Vagina (tissue), 2 donors: Measurements from ENCODE around the gene TGFBR3. TPM values are rescaled to one million over a fixed set of nuclear protein-coding genes. Genes with fewer than 3 reads are reported as not detected.
A peak's percentile ranks its signal among the peaks of the same experiment; 100 is the strongest.

Experiments used
- DNase-seq, 2 donors: peaks; one replicate each; pipeline ENCODE4 v3.0.0-alpha.2; 2017; ENCODE audit errors: extremely low spot score in 2 of 2
- H3K27ac ChIP-seq: fragments of 200-600 bp; sonication (generic); one replicate; pipeline ENCODE4 v1.5.1; 2019
- H3K27me3 ChIP-seq: fragments of 200-600 bp; sonication (generic); one replicate; pipeline ENCODE4 v1.5.1; 2019
- H3K36me3 ChIP-seq, 2 donors: fragments of 200-600 bp; sonication (generic); one replicate each; pipeline ENCODE4 v1.5.1; 2017 to 2019
- H3K4me1 ChIP-seq: fragments of 200-600 bp; sonication (generic); one replicate; pipeline ENCODE4 v1.5.1; 2019
- H3K4me3 ChIP-seq, 2 donors: fragments of 200-600 bp; sonication (generic); 1 replicate in 1 of 2; 2 replicates in 1 of 2; pipeline ENCODE4 v1.5.1; 2016 to 2019
- H3K9me3 ChIP-seq: fragments of 200-600 bp; sonication (generic); one replicate; pipeline ENCODE4 v1.5.1; 2019
- CTCF ChIP-seq, 3 experiments: fragments of 450-650 bp in 2 of 3; fragments of 200-600 bp in 1 of 3; sonication (generic) in 1 of 3; IDR thresholded peaks; one replicate each; pipeline ENCODE4 v1.5.1; 2017 to 2019; ENCODE audit warnings: antibody characterized with exemption in 3 of 3, mild to moderate bottlenecking in 2 of 3, moderate library complexity in 2 of 3
- POLR2A ChIP-seq, 2 donors: fragments of 450-650 bp; IDR thresholded peaks; one replicate each; pipeline ENCODE4 v1.6.1; 2017; ENCODE audit warnings: antibody characterized with exemption in 2 of 2, mild to moderate bottlenecking in 2 of 2, moderate library complexity in 2 of 2
- POLR2AphosphoS5 ChIP-seq, 2 donors: sonication (generic); formaldehyde crosslinking; IDR thresholded peaks; one replicate each; pipeline ENCODE4 v1.9.0; 2017; ENCODE audit warnings: antibody characterized with exemption in 2 of 2, mild to moderate bottlenecking in 2 of 2, low read depth in 1 of 2; ENCODE audit not compliant: insufficient read depth in 1 of 2
- intact Hi-C: fragments of 100-400 bp; cut with DNase I; formaldehyde crosslinking; loops from one replicate; pipeline ENCODE4 v1.15.1; 2023
- total RNA-seq: library from RNA; depleted of rRNA; stranded (reverse); fragments of >200 nt; gene quantifications from one replicate; pipeline ENCODE4 v1.2.3, GENCODE V29; 2016

The TGFBR3 gene
- total RNA-seq, 1 donor from 2014 or later: 221 TPM

DNA sequence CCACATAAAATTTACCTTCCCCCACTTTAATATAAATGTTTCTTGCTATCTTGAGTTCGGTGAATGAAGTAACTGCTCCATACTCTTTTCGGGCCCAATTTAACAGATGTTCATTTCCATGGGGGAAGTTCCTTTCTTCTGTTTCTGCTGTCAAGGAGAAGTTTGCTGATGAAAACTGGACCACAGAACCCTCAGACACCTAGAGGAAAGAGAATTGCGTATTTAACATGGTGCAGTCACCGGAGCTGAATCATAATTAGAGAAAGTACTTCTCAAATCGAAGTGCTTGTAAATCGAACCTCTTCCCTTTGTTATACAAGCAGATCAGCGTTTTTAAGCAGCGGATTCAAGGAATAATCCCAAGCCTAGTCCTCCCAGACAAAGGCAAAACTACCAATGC, 151.2 kb downstream of the TGFBR3 start:
- Histone ChIP-seq H3K9me3 (no peaks in the 10 kb centered on the region), H3K27ac (peak overlapping the region; percentile 21), H3K27me3 (no peaks in the 10 kb centered on the region), H3K36me3 (peaks cover 0 to 26% of the 10 kb centered on the region in 2 donors), H3K4me3 (no peak overlapping the region), H3K4me1 (peaks cover 56% of the 10 kb centered on the region)
- peak in 1 of 2 donors; percentile 44 for DNase-seq
- TF ChIP-seq POLR2A (IDR thresholded peaks at IDR 0.05) (no peak), CTCF (IDR thresholded peaks at IDR 0.05) (no peak), POLR2AphosphoS5 (IDR thresholded peaks at IDR 0.05; ENCODE audit: insufficient read depth in 1 of 2, low read depth in 1 of 2) (no peak)
- intact Hi-C loops: no loop called here

- no peaks in the 10 kb centered on the region for H3K27me3 ChIP-seq
- no peak overlapping the region for H3K4me3 ChIP-seq
- no peaks in the 10 kb centered on the region for H3K9me3 ChIP-seq
- no peak for TF ChIP-seq POLR2AphosphoS5 (IDR thresholded peaks at IDR 0.05; ENCODE audit: insufficient read depth in 1 of 2, low read depth in 1 of 2)
- no peak for TF ChIP-seq CTCF (IDR thresholded peaks at IDR 0.05)
- peaks cover 55% of the 10 kb centered on the region for H3K4me1 ChIP-seq
- DNase-seq: peak; percentile 58 to 87
- peaks cover 0 to 27% of the 10 kb centered on the region in 2 donors for H3K36me3 ChIP-seq
- peak overlapping the region; percentile 87 for H3K27ac ChIP-seq
- intact Hi-C loops: no loop called here
These were observed 152.7 kb downstream of the TGFBR3 start for GRCh38 chr1:91733108-91733710.

- Histone ChIP-seq H3K9me3 (no peaks in the 10 kb centered on the region), H3K36me3 (peaks cover 0 to 24% of the 10 kb centered on the region in 2 donors), H3K4me1 (peaks cover 54% of the 10 kb centered on the region), H3K27me3 (no peaks in the 10 kb centered on the region), H3K27ac (peak overlapping the region; percentile 87), H3K4me3 (no peak overlapping the region)
- DNase-seq: peak; percentile 70 to 86
- intact Hi-C loops: no loop called here
- no peak for TF ChIP-seq POLR2AphosphoS5 (IDR thresholded peaks at IDR 0.05; ENCODE audit: insufficient read depth in 1 of 2, low read depth in 1 of 2)
- no peak for TF ChIP-seq CTCF (IDR thresholded peaks at IDR 0.05)
- no peak for TF ChIP-seq POLR2A (IDR thresholded peaks at IDR 0.05)
These were observed 153.5 kb downstream of the TGFBR3 start for GRCh38 chr1:91732291-91733107.

DNA sequence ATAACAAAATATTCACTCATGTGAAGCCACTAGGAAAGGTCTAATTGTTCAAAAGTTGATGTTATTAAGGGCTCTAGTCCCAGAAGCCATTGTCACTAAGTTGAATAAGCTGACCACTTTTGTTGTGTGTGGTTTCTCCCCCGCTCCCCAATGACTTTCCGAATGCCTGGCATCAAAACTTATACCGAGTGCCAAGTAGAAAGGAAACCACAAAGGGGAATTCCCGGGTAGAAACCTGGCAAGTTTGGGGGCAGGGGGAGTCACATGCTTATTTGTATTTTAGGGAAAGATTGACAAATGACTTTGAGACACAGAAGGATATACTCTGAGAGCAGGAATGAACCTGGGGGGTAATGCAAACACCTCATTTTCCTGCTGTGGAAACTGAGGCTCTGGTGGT, 154.1 kb downstream of the TGFBR3 start:
- Histone ChIP-seq H3K27me3 (no peaks in the 10 kb centered on the region), H3K36me3 (peaks cover 0 to 30% of the 10 kb centered on the region in 2 donors), H3K9me3 (no peaks in the 10 kb centered on the region), H3K4me3 (no peak overlapping the region), H3K4me1 (peaks cover 54% of the 10 kb centered on the region), H3K27ac (peak overlapping the region; percentile 87)
- intact Hi-C loops: no loop called here
- no peak for TF ChIP-seq CTCF (IDR thresholded peaks at IDR 0.05)
- TF ChIP-seq POLR2AphosphoS5 (IDR thresholded peaks at IDR 0.05; ENCODE audit: insufficient read depth in 1 of 2, low read depth in 1 of 2): no peak
- no peak for TF ChIP-seq POLR2A (IDR thresholded peaks at IDR 0.05)
- DNase-seq: peak in 1 of 2 donors; percentile 76
